Endothelial cell of umbilical vein (primary cell): ENCODE measurements around the gene CACNA2D2. TPM values are rescaled to one million over a fixed set of nuclear protein-coding genes. Genes with fewer than 3 reads are reported as not detected.
A peak's percentile ranks its signal among the peaks of the same experiment; 100 is the strongest.

Experiments
- BruUV-seq: library from RNA; stranded (reverse); fragments of 400-500 nt; replicated peaks from 2 replicates; lab custom pipeline; 2021; lab: Mats Ljungman, UMichigan
- CTCF ChIA-PET: fragments of 300-600, 350-600 bp; sonication (Branson Sonifier 250); formaldehyde crosslinking; loops from one replicate; lab custom pipeline; 2021; ENCODE audit warnings: antibody characterized with exemption, inconsistent platforms; lab: Charles Lee
- POLR2A ChIA-PET: fragments of 300-600, 350-600 bp; sonication (Branson Sonifier 250); formaldehyde crosslinking; loops from one replicate; lab custom pipeline; 2021; ENCODE audit warnings: antibody characterized with exemption, inconsistent platforms; lab: Charles Lee
- DNase-seq: peaks from one replicate; pipeline ENCODE4 v3.0.0-alpha.2; 2011; ENCODE audit warnings: low read depth, low spot score
- FAIRE-seq: peaks from 2 replicates; lab custom pipeline; 2011; peaks lifted over from hg19 to GRCh38; lab: Jason Lieb, UNC
- H2AFZ ChIP-seq: 2 replicates; pipeline ENCODE4 v1.6.0; 2012; ENCODE audit warnings: low read depth, low read length, control low read depth, inconsistent platforms
- H3K27ac ChIP-seq: 2 replicates; pipeline ENCODE4 v1.5.1; 2011; ENCODE audit warnings: low read depth, mild to moderate bottlenecking, control low read depth, low read length, moderate library complexity; ENCODE audit not compliant: insufficient read depth
- H3K27me3 ChIP-seq, 2 experiments: 2 replicates each; pipeline versions ENCODE4 v1.6.0 to v1.6.1; 2011; ENCODE audit warnings: low read length in 2 of 2, mixed read lengths in 1 of 2; ENCODE audit not compliant: control insufficient read depth in 2 of 2, insufficient read depth in 2 of 2
- H3K36me3 ChIP-seq, 2 experiments: 2 replicates in 1 of 2; 3 replicates in 1 of 2; pipeline ENCODE4 v1.5.1; 2011; ENCODE audit warnings: low read length in 2 of 2, mild to moderate bottlenecking in 1 of 2, moderate library complexity in 1 of 2; ENCODE audit not compliant: control insufficient read depth in 2 of 2, insufficient read depth in 2 of 2; ENCODE audit errors: extremely low read depth in 1 of 2
- H3K4me1 ChIP-seq: 3 replicates; pipeline ENCODE4 v1.5.1; 2011; ENCODE audit warnings: mild to moderate bottlenecking, low read length; ENCODE audit not compliant: control insufficient read depth, insufficient read depth; ENCODE audit errors: extremely low read depth
- H3K4me2 ChIP-seq: 2 replicates; pipeline ENCODE4 v1.6.1; 2011; ENCODE audit warnings: low read length, control low read depth, mixed read lengths; ENCODE audit not compliant: insufficient read depth
- H3K4me3 ChIP-seq, 3 experiments: fragments of 200-600 bp in 1 of 3; sonication (generic), shearing (Covaris generic) in 1 of 3; replicated peaks in 1 of 3; 2 replicates each; pipeline ENCODE4 v1.5.1; 2011 to 2016; ENCODE audit warnings: control low read depth in 3 of 3, low read length in 3 of 3, mild to moderate bottlenecking in 2 of 3, inconsistent platforms in 1 of 3, low read depth in 1 of 3, moderate library complexity in 1 of 3; ENCODE audit not compliant: insufficient read depth in 1 of 3
- H3K79me2 ChIP-seq: 2 replicates; pipeline ENCODE4 v1.6.0; 2012; ENCODE audit warnings: low read length, inconsistent platforms; ENCODE audit not compliant: control insufficient read depth, insufficient read depth
- H3K9ac ChIP-seq: replicated peaks from 2 replicates; pipeline ENCODE3; 2011; ENCODE audit warnings: low read length, control low read depth; ENCODE audit not compliant: insufficient read depth; ENCODE audit errors: extremely low read depth
- H3K9me1 ChIP-seq: replicated peaks from 3 replicates; pipeline ENCODE4 v1.6.0; 2011; ENCODE audit warnings: mild to moderate bottlenecking, low read length; ENCODE audit not compliant: control insufficient read depth, insufficient read depth; ENCODE audit errors: extremely low read depth
- H3K9me3 ChIP-seq: replicated peaks from 2 replicates; pipeline ENCODE4 v1.5.1; 2012; ENCODE audit warnings: low read length, inconsistent platforms; ENCODE audit not compliant: control insufficient read depth, insufficient read depth
- H4K20me1 ChIP-seq: replicated peaks from 2 replicates; pipeline ENCODE3; 2011; ENCODE audit warnings: mild to moderate bottlenecking, low read length; ENCODE audit not compliant: control insufficient read depth, insufficient read depth; ENCODE audit errors: extremely low read depth
- FOS ChIP-seq: IDR thresholded peaks from 2 replicates; pipeline ENCODE4 v1.6.1; 2011; ENCODE audit warnings: mild to moderate bottlenecking, low read length, moderate library complexity, borderline replicate concordance; ENCODE audit not compliant: insufficient read depth
- JUN ChIP-seq: IDR thresholded peaks from 2 replicates; pipeline ENCODE4 v1.6.1; 2011; ENCODE audit warnings: borderline replicate concordance, low read depth; ENCODE audit not compliant: insufficient read length, insufficient read depth
- MAX ChIP-seq: IDR thresholded peaks from 2 replicates; pipeline ENCODE4 v1.6.1; 2011; ENCODE audit not compliant: insufficient read depth, insufficient read length
- MYC ChIP-seq: IDR thresholded peaks from one replicate; pipeline ENCODE4 v1.6.1; 2011; ENCODE audit warnings: mild to moderate bottlenecking, low read depth, low read length
- POLR2A ChIP-seq: IDR thresholded peaks from 2 replicates; pipeline ENCODE4 v1.6.1; 2012; ENCODE audit warnings: low read depth, mild to moderate bottlenecking, control low read depth, low read length
- POLR2AphosphoS5 ChIP-seq: IDR thresholded peaks from 2 replicates; pipeline ENCODE4 v1.6.1; 2012; ENCODE audit warnings: low read depth, mild to moderate bottlenecking, control low read depth, low read length, moderate library complexity; ENCODE audit not compliant: insufficient read depth
- dilution Hi-C: fragments of 300-500 bp; cut with MboI; formaldehyde crosslinking; loops from one replicate; pipeline ENCODE4 v1.15.0; 2019; ENCODE audit warnings: low sequenced_read_pairs; ENCODE audit not compliant: extremely low pct_ligation_motif_present
- intact Hi-C: fragments of 100-400 bp; cut with micrococcal nuclease; formaldehyde crosslinking; loops from one replicate; pipeline ENCODE4 v1.10.0; 2022
- polyA plus RNA-seq, 4 experiments: library from polyadenylated mRNA; depleted of rRNA in 3 of 4; stranded (reverse) in 3 of 4; unstranded in 1 of 4; fragments of >200 nt; gene quantifications; 2 replicates each; pipeline versions ENCODE4 v1.2.1 to v1.2.3, GENCODE V29; 2011 to 2012; ENCODE audit warnings: missing spikeins in 1 of 4
- total RNA-seq: library from RNA; stranded (reverse); gene quantifications from 2 replicates; pipeline ENCODE4 v1.2.3, GENCODE V29; 2021

Gene CACNA2D2
- total and polyA plus RNA-seq, 2 donors (not counting 3 experiments of a cell fraction or from before 2014, with no cell fraction given) = 0.15 TPM; not detected in 1

GRCh38 chr3:50337175-50337861, 166.1 kb downstream of the CACNA2D2 start:
- Histone ChIP-seq H3K27ac (peak overlapping the region; percentile 95), H3K9ac (peak overlapping the region; percentile 92), H3K9me3 (no peaks in the 10 kb centered on the region), H3K36me3 (no peaks in the 10 kb centered on the region), H4K20me1 (no peaks in the 10 kb centered on the region), H3K9me1 (no peaks in the 10 kb centered on the region), H3K4me2 (peak overlapping the region; percentile 55), H3K4me3 (peak overlapping the region; percentile 85 to 93 (median 90)), H3K79me2 (peaks cover 47% of the 10 kb centered on the region), H3K4me1 (peaks cover 43% of the 10 kb centered on the region), H3K27me3 (no peaks in the 10 kb centered on the region), H2AFZ (peak overlapping the region; percentile 63)
- CTCF ChIA-PET = interaction anchor here (0.9 to 5.0 kb wide), 10 partner anchors 9 to 274 kb away, joined by 3 to 66 read pairs (median 8); partner anchors contain the start of genes CISH, CYB561D2, HYAL2 and HYAL3
- dilution Hi-C loops (no loop called here), intact Hi-C loops (loop anchor here (1.0 kb wide), 2 partner anchors 9 to 38 kb away; partner anchors contain the start of genes HYAL3, NAA80 and TUSC2)
- DNase-seq (peak; percentile 99), FAIRE-seq (peak; percentile 99)
- TF ChIP-seq FOS (no peak), JUN (peak; percentile 58), MYC (no peak), MAX (peak; percentile 51), POLR2A (peak; percentile 63), POLR2AphosphoS5 (peak; percentile 70)
- BruUV-seq = no TSS peak
- POLR2A ChIA-PET = interaction anchor here (0.6 to 6.1 kb wide), 3 partner anchors 9 to 29 kb away, joined by 3 to 38 read pairs (median 8); partner anchors contain the start of genes HYAL2 and TUSC2
